Keratinocyte (primary cell): ENCODE data around the gene PRR5. TPM values are rescaled to one million over a fixed set of nuclear protein-coding genes. Genes with fewer than 3 reads are reported as not detected.

ENCODE experiments used
- DNase-seq: peaks from one replicate; pipeline ENCODE4 v3.0.0-alpha.2; 2011; ENCODE audit warnings: low read depth, missing footprints, low spot score
- FAIRE-seq: peaks from 2 replicates; lab custom pipeline; 2011; peaks lifted over from hg19 to GRCh38; lab: Jason Lieb, UNC
- H2AFZ ChIP-seq: 2 replicates; pipeline ENCODE4 v1.6.0; 2012; ENCODE audit warnings: low read length, control low read depth, inconsistent platforms; ENCODE audit not compliant: control insufficient read depth
- H3K27ac ChIP-seq: 2 replicates; pipeline ENCODE4 v1.5.1; 2011; ENCODE audit warnings: low read length; ENCODE audit not compliant: control insufficient read depth, insufficient read depth
- H3K27me3 ChIP-seq: 3 replicates; pipeline ENCODE4 v1.6.0; 2011; ENCODE audit warnings: low read length; ENCODE audit not compliant: control insufficient read depth, insufficient read depth; ENCODE audit errors: extremely low read depth
- H3K36me3 ChIP-seq, 2 experiments: 2 replicates in 1 of 2; 3 replicates in 1 of 2; pipeline ENCODE4 v1.5.1; 2011; ENCODE audit warnings: low read length in 2 of 2, mild to moderate bottlenecking in 1 of 2; ENCODE audit not compliant: control insufficient read depth in 2 of 2, insufficient read depth in 2 of 2; ENCODE audit errors: extremely low read depth in 1 of 2
- H3K4me1 ChIP-seq: 3 replicates; pipeline ENCODE4 v1.5.1; 2011; ENCODE audit warnings: low read length; ENCODE audit not compliant: control insufficient read depth, insufficient read depth; ENCODE audit errors: extremely low read depth
- H3K4me2 ChIP-seq: 3 replicates; pipeline ENCODE4 v1.6.0; 2011; ENCODE audit warnings: low read depth, low read length; ENCODE audit not compliant: control insufficient read depth, insufficient read depth; ENCODE audit errors: extremely low read depth
- H3K4me3 ChIP-seq, 3 experiments: fragments of 200-600 bp in 1 of 3; sonication (generic) in 1 of 3; 2 replicates in 2 of 3; 3 replicates in 1 of 3; pipeline ENCODE4 v1.5.1; 2011 to 2016; ENCODE audit warnings: low read length in 3 of 3, mild to moderate bottlenecking in 3 of 3, control low read depth in 2 of 3, inconsistent platforms in 1 of 3, low read depth in 1 of 3, mixed read lengths in 1 of 3, mixed run types in 1 of 3, moderate library complexity in 1 of 3; ENCODE audit not compliant: control insufficient read depth in 2 of 3, insufficient read depth in 2 of 3; ENCODE audit errors: extremely low read depth in 1 of 3
- H3K79me2 ChIP-seq: 2 replicates; pipeline ENCODE4 v1.6.0; 2012; ENCODE audit warnings: low read length; ENCODE audit not compliant: control insufficient read depth, insufficient read depth
- H3K9ac ChIP-seq: 3 replicates; pipeline ENCODE4 v1.6.0; 2011; ENCODE audit warnings: low read length; ENCODE audit not compliant: control insufficient read depth, insufficient read depth; ENCODE audit errors: extremely low read depth
- H3K9me1 ChIP-seq: 3 replicates; pipeline ENCODE4 v1.6.0; 2011; ENCODE audit warnings: low read length; ENCODE audit not compliant: control insufficient read depth, insufficient read depth; ENCODE audit errors: extremely low read depth
- H3K9me3 ChIP-seq: 2 replicates; pipeline ENCODE4 v1.5.1; 2012; ENCODE audit warnings: low read depth, low read length; ENCODE audit not compliant: control insufficient read depth
- H4K20me1 ChIP-seq: 3 replicates; pipeline ENCODE4 v1.6.0; 2011; ENCODE audit warnings: low read length; ENCODE audit not compliant: control insufficient read depth, insufficient read depth; ENCODE audit errors: extremely low read depth
- EZH2 ChIP-seq: IDR thresholded peaks from one replicate; pipeline ENCODE4 v1.6.1; 2012; ENCODE audit warnings: inconsistent platforms, mild to moderate bottlenecking, low read length, moderate library complexity
- dilution Hi-C: fragments of 300-500 bp; cut with MboI; formaldehyde crosslinking; loops from one replicate; pipeline ENCODE4 v1.7.0; 2020; ENCODE audit warnings: low sequenced_read_pairs; ENCODE audit not compliant: extremely low pct_ligation_motif_present
- polyA plus RNA-seq, 5 experiments: library from polyadenylated mRNA; depleted of rRNA in 3 of 5; stranded (reverse) in 3 of 5; stranded (forward) in 1 of 5; unstranded in 1 of 5; fragments of >200 nt; gene quantifications; 1 replicate in 1 of 5; 2 replicates in 3 of 5; 3 replicates in 1 of 5; pipeline versions ENCODE4 v1.2.1 to v1.2.3, GENCODE V29; 2011 to 2012; ENCODE audit warnings: missing spikeins in 2 of 5, low read depth in 1 of 5, low replicate concordance in 1 of 5
- TF ChIP-seq, protein P1 (sequence below), 3 experiments: IDR thresholded peaks in 1 of 3; conservative IDR thresholded peaks in 1 of 3; optimal IDR thresholded peaks in 1 of 3; 2 replicates in 2 of 3; 3 replicates in 1 of 3; pipeline versions ENCODE3 to v1.5.1; 2011; ENCODE audit warnings: low read length in 3 of 3, mild to moderate bottlenecking in 3 of 3, moderate library complexity in 2 of 3, control low read depth in 1 of 3, inconsistent platforms in 1 of 3; ENCODE audit not compliant: insufficient read depth in 2 of 3; ENCODE audit errors: extremely low read depth in 1 of 3

The PRR5 gene
- polyA plus RNA-seq, 1 donor (not counting 4 experiments of a cell fraction or from before 2014, with no cell fraction given): 9.1 TPM

DNA sequence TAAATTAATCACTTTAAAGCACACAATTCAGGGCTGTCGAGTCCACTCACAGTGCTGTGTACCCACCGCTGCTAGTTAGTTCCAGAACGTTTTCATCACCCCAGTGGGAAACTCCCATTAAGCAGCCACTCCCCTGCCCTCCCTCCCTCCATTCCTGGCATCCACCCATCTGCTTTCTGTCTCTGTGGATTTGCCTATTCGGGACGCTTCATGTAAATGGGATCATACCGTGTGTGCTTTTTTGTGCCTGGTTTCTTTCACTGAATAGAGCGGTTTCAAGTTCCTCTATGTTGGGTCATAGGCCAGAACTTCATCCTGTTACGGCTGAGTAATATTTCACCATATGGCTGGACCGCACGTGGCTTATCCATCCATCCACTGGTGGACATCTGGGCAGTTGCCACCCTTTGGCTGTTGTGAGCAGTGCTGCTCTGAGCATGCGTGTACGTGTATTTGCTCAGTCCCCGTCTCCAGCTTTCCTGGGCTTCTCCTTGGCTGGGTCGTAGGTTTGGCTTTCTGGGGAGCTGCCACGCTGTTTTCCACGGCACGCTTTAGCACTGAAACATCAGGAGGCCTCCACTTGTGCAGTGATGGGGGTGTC is 80.5 kb downstream of the PRR5 start:
- H3K27me3 ChIP-seq: no peaks in the 10 kb centered on the region
- DNase-seq (no peak), FAIRE-seq (no peak)
- no peak overlapping the region for H3K27ac ChIP-seq
- peaks cover 3% of the 10 kb centered on the region for H3K79me2 ChIP-seq
- no peak overlapping the region for H3K4me3 ChIP-seq
- H4K20me1 ChIP-seq: no peaks in the 10 kb centered on the region
- H3K9me3 ChIP-seq: no peaks in the 10 kb centered on the region
- no peak overlapping the region for H3K4me2 ChIP-seq
- H3K36me3 ChIP-seq: peaks cover 3 to 8% of the 10 kb centered on the region in 2 experiments
- TF ChIP-seq, protein P1, sequence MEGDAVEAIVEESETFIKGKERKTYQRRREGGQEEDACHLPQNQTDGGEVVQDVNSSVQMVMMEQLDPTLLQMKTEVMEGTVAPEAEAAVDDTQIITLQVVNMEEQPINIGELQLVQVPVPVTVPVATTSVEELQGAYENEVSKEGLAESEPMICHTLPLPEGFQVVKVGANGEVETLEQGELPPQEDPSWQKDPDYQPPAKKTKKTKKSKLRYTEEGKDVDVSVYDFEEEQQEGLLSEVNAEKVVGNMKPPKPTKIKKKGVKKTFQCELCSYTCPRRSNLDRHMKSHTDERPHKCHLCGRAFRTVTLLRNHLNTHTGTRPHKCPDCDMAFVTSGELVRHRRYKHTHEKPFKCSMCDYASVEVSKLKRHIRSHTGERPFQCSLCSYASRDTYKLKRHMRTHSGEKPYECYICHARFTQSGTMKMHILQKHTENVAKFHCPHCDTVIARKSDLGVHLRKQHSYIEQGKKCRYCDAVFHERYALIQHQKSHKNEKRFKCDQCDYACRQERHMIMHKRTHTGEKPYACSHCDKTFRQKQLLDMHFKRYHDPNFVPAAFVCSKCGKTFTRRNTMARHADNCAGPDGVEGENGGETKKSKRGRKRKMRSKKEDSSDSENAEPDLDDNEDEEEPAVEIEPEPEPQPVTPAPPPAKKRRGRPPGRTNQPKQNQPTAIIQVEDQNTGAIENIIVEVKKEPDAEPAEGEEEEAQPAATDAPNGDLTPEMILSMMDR (optimal IDR thresholded peaks at IDR 0.05 in 1 of 3, IDR thresholded peaks at IDR 0.05 in 1 of 3, conservative IDR thresholded peaks at IDR 0.05 in 1 of 3; ENCODE audit: extremely low read depth in 1 of 3, insufficient read depth in 2 of 3, low read length in 3 of 3): no peak
- TF ChIP-seq EZH2: no peak
- dilution Hi-C loops: no loop called here
- no peaks in the 10 kb centered on the region for H3K9me1 ChIP-seq
- no peaks in the 10 kb centered on the region for H3K4me1 ChIP-seq
- H2AFZ ChIP-seq: no peak overlapping the region
- no peak overlapping the region for H3K9ac ChIP-seq

GRCh38 chr22:44783091-44783490 is 81.1 kb downstream of the PRR5 start:
- H3K79me2 ChIP-seq: peaks cover 3% of the 10 kb centered on the region
- H3K27ac ChIP-seq: no peak overlapping the region
- H2AFZ ChIP-seq: no peak overlapping the region
- no peaks in the 10 kb centered on the region for H3K27me3 ChIP-seq
- H3K9me3 ChIP-seq: no peaks in the 10 kb centered on the region
- FAIRE-seq (no peak), DNase-seq (no peak)
- peaks cover 3 to 11% of the 10 kb centered on the region in 2 experiments for H3K36me3 ChIP-seq
- no peaks in the 10 kb centered on the region for H4K20me1 ChIP-seq
- H3K4me3 ChIP-seq: no peak overlapping the region
- H3K9ac ChIP-seq: no peak overlapping the region
- H3K4me1 ChIP-seq: no peaks in the 10 kb centered on the region
- dilution Hi-C loops: no loop called here
- H3K4me2 ChIP-seq: no peak overlapping the region
- no peaks in the 10 kb centered on the region for H3K9me1 ChIP-seq
- TF ChIP-seq EZH2: no peak
- TF ChIP-seq, protein P1 (optimal IDR thresholded peaks at IDR 0.05 in 1 of 3, IDR thresholded peaks at IDR 0.05 in 1 of 3, conservative IDR thresholded peaks at IDR 0.05 in 1 of 3; ENCODE audit: extremely low read depth in 1 of 3, insufficient read depth in 2 of 3, low read length in 3 of 3): no peak
